Tibial nerve (tissue), 3 donors: ENCODE measurements around the gene TMC3.

ENCODE experiments used
- POLR2A ChIP-seq, 2 donors: fragments of 450-650 bp; IDR thresholded peaks; one replicate each; pipeline ENCODE4 v1.6.1; 2017; ENCODE audit warnings: antibody characterized with exemption in 2 of 2, mild to moderate bottlenecking in 2 of 2, moderate library complexity in 2 of 2
- TF ChIP-seq, protein P1 (sequence below), 5 experiments: fragments of 200-600 bp in 3 of 5; fragments of 450-650 bp in 2 of 5; sonication (generic) in 3 of 5; IDR thresholded peaks; one replicate each; pipeline ENCODE4 v1.5.1; 2016 to 2019; ENCODE audit warnings: antibody characterized with exemption in 5 of 5, mild to moderate bottlenecking in 3 of 5, moderate library complexity in 2 of 5

DNA sequence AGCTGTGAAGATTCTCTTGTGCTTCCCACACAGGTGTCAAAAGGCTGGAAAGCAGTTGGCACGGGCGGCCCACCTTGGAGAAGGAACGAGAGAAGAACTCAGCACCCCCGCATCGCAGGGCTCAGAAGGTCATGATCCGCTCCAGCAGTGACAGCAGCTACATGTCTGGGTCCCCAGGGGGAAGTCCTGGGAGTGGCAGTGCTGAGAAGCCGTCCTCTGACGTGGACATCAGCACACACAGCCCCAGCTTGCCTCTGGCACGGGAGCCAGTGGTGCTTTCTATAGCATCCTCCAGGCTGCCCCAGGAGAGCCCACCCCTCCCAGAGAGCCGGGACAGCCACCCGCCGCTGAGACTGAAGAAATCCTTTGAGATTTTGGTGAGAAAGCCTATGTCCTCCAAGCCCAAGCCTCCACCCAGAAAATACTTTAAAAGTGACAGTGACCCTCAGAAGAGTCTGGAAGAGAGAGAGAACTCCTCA, 81.5 kb downstream of the TMC3 start:
- TF ChIP-seq, protein P1, sequence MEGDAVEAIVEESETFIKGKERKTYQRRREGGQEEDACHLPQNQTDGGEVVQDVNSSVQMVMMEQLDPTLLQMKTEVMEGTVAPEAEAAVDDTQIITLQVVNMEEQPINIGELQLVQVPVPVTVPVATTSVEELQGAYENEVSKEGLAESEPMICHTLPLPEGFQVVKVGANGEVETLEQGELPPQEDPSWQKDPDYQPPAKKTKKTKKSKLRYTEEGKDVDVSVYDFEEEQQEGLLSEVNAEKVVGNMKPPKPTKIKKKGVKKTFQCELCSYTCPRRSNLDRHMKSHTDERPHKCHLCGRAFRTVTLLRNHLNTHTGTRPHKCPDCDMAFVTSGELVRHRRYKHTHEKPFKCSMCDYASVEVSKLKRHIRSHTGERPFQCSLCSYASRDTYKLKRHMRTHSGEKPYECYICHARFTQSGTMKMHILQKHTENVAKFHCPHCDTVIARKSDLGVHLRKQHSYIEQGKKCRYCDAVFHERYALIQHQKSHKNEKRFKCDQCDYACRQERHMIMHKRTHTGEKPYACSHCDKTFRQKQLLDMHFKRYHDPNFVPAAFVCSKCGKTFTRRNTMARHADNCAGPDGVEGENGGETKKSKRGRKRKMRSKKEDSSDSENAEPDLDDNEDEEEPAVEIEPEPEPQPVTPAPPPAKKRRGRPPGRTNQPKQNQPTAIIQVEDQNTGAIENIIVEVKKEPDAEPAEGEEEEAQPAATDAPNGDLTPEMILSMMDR (IDR thresholded peaks at IDR 0.05), result no peak
- no peak for TF ChIP-seq POLR2A (IDR thresholded peaks at IDR 0.05)
